Measurements from ENCODE around the gene MIDN. TPM values are rescaled to one million over a fixed set of nuclear protein-coding genes. Genes with fewer than 3 reads are reported as not detected.

MIDN gene
- polyA plus RNA-seq, 1 donor from 2014 or later = 24.8 TPM

DNA sequence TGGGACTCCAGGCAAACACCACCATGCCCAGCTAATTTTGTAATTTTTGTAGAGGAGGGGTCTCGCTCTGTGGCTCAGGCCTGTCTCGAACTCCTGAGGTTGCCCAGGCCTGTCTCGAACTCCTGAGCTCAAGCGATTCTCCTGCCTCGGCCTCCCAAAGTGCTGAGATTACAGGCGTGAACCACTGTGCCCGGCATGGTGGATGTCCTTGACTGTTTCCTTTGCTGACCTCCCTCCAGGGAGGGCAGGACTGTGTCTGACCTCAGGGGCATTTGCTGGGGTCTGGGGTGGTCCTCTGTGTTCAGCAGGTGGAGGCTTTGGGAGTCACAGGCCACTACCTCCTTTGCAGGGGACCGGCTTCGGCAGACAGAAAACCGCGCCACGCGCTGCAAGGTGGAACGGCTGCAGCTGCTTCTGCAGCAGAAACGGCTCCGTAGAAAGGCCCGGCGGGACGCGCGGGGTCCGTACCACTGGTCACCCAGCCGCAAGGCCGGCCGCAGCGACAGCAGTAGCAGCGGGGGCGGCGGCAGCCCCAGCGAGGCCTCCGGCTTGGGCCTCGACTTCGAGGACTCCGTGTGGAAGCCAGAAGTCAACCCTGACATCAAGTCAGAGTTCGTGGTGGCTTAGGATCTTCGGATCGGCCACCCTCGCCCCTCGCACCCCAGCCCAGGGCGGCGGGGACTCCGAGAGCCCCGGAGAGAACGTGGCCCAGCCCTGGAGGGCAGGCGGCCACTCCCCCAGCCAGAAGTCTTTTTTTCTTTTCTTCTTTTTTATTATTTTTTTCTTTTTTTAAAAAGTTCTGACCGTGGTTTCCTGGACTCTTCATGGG, 8.5 kb downstream of the MIDN start:
- TF ChIP-seq EP300 (conservative IDR thresholded peaks at IDR 0.05; ENCODE audit: poor library complexity, severe bottlenecking) = no peak
- peak; percentile 33 for TF ChIP-seq POLR2AphosphoS5 (IDR thresholded peaks at IDR 0.05)
- Histone ChIP-seq H4K20me1 (ENCODE audit: insufficient read depth) (peaks cover 4% of the 10 kb centered on the region), H3K79me2 (replicated peaks; ENCODE audit: insufficient read depth, low read length) (peaks cover 68% of the 10 kb centered on the region)

DNA sequence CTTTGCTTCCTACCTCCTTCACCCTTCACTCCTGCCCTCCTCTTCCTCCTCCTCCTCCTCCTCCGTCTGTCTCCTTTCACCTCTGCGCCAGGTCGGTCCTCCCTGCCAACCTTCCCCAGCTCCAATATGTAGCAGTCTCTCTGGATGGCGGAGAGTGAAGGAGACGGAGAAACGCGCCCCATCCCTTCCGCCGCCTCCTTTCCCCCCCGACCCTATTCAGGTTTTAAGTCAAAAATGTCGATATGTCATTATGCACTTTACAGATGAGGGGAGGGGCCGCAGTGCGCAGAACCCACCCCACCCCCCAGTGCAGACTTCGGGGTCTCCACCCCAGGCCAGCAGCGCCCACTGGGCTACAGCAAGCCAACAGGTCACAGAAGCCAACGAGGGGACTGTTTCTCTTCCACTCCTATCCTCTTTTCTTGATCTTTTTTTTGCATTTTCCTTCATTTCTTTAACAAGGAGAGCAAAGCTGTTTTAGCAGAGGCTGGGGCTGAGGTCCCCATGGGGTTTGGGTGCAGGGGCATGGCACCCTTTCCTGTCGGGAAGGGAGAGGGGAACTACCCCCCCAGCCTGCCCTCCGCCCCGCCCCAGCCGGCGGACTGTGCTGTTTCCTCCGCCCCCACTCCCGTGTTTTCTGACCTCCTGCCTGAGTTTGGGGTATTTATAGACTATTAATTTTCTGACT, 9.2 kb downstream of the MIDN start:
- TF ChIP-seq POLR2AphosphoS5 (IDR thresholded peaks at IDR 0.05) (no peak), TAF1 (IDR thresholded peaks at IDR 0.05; ENCODE audit: low read depth) (no peak), SMC3 (conservative IDR thresholded peaks at IDR 0.05; ENCODE audit: poor library complexity) (no peak), RAD21 (conservative IDR thresholded peaks at IDR 0.05) (no peak)
- TF ChIP-seq, protein P1, sequence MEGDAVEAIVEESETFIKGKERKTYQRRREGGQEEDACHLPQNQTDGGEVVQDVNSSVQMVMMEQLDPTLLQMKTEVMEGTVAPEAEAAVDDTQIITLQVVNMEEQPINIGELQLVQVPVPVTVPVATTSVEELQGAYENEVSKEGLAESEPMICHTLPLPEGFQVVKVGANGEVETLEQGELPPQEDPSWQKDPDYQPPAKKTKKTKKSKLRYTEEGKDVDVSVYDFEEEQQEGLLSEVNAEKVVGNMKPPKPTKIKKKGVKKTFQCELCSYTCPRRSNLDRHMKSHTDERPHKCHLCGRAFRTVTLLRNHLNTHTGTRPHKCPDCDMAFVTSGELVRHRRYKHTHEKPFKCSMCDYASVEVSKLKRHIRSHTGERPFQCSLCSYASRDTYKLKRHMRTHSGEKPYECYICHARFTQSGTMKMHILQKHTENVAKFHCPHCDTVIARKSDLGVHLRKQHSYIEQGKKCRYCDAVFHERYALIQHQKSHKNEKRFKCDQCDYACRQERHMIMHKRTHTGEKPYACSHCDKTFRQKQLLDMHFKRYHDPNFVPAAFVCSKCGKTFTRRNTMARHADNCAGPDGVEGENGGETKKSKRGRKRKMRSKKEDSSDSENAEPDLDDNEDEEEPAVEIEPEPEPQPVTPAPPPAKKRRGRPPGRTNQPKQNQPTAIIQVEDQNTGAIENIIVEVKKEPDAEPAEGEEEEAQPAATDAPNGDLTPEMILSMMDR (IDR thresholded peaks at IDR 0.05; ENCODE audit: poor library complexity, severe bottlenecking) = no peak
- TF ChIP-seq, protein P2, sequence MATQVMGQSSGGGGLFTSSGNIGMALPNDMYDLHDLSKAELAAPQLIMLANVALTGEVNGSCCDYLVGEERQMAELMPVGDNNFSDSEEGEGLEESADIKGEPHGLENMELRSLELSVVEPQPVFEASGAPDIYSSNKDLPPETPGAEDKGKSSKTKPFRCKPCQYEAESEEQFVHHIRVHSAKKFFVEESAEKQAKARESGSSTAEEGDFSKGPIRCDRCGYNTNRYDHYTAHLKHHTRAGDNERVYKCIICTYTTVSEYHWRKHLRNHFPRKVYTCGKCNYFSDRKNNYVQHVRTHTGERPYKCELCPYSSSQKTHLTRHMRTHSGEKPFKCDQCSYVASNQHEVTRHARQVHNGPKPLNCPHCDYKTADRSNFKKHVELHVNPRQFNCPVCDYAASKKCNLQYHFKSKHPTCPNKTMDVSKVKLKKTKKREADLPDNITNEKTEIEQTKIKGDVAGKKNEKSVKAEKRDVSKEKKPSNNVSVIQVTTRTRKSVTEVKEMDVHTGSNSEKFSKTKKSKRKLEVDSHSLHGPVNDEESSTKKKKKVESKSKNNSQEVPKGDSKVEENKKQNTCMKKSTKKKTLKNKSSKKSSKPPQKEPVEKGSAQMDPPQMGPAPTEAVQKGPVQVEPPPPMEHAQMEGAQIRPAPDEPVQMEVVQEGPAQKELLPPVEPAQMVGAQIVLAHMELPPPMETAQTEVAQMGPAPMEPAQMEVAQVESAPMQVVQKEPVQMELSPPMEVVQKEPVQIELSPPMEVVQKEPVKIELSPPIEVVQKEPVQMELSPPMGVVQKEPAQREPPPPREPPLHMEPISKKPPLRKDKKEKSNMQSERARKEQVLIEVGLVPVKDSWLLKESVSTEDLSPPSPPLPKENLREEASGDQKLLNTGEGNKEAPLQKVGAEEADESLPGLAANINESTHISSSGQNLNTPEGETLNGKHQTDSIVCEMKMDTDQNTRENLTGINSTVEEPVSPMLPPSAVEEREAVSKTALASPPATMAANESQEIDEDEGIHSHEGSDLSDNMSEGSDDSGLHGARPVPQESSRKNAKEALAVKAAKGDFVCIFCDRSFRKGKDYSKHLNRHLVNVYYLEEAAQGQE (IDR thresholded peaks at IDR 0.05; ENCODE audit: borderline replicate concordance) = no peak
- Histone ChIP-seq H3K9me3 (ENCODE audit: low read length) (no peaks in the 10 kb centered on the region), H3K4me3 (ENCODE audit: low read length) (no peak overlapping the region), H3K36me3 (ENCODE audit: insufficient read depth, low read length) (no peaks in the 10 kb centered on the region), H3K27ac (ENCODE audit: low read length) (no peak overlapping the region), H3K9me2 (ENCODE audit: insufficient read depth, low read length) (no peaks in the 10 kb centered on the region), H2AFZ (ENCODE audit: low read depth, low read length) (no peak overlapping the region), H3K27me3 (ENCODE audit: insufficient read depth, low read depth, low read length) (no peaks in the 10 kb centered on the region), H3K4me2 (ENCODE audit: low read length) (no peak overlapping the region), H3F3A (ENCODE audit: insufficient read depth, low read length, poor library complexity, severe bottlenecking) (no peaks in the 10 kb centered on the region), H3K79me2 (replicated peaks; ENCODE audit: insufficient read depth, low read length) (peaks cover 61% of the 10 kb centered on the region), H3K9ac (ENCODE audit: low read length) (peak overlapping the region; percentile 31), H4K20me1 (ENCODE audit: insufficient read depth) (peaks cover 4% of the 10 kb centered on the region)

More for the DNA sequence above, 8.5 kb downstream of the MIDN start:
- H2AFZ ChIP-seq (ENCODE audit: low read depth, low read length) = no peak overlapping the region
- H3K9ac ChIP-seq (ENCODE audit: low read length) = no peak overlapping the region
- no peaks in the 10 kb centered on the region for H3K9me2 ChIP-seq (ENCODE audit: insufficient read depth, low read length)
- H3K27me3 ChIP-seq (ENCODE audit: insufficient read depth, low read depth, low read length) = no peaks in the 10 kb centered on the region
- no peak overlapping the region for H3K4me2 ChIP-seq (ENCODE audit: low read length)
- H3K27ac ChIP-seq (ENCODE audit: low read length) = no peak overlapping the region
- no peaks in the 10 kb centered on the region for H3K9me3 ChIP-seq (ENCODE audit: low read length)
- H3K36me3 ChIP-seq (ENCODE audit: insufficient read depth, low read length) = no peaks in the 10 kb centered on the region
- H3F3A ChIP-seq (ENCODE audit: insufficient read depth, low read length, poor library complexity, severe bottlenecking) = no peaks in the 10 kb centered on the region
- no peak overlapping the region for H3K4me3 ChIP-seq (ENCODE audit: low read length)

DNA sequence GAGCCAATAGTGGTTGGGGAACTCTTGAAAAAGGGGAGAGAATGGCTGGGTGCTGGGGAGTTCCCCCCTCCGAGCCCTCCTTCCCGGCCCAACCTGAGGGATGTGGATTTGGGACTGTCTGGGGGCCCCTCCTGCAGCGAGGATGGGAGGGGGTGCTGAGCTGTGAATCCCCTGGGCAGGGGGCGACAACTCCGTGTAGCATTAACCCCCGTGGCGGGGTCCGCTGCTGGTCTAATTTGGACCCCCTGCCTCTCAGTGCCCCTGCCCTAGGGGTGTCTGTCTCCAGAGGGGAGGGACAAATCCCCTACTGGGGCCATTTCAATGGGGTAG, 9.7 kb downstream of the MIDN start:
- TF ChIP-seq POLR2AphosphoS5 (IDR thresholded peaks at IDR 0.05) = peak; percentile 19
- TF ChIP-seq EZH2 (IDR thresholded peaks at IDR 0.05; ENCODE audit: borderline replicate concordance, insufficient read depth, low read length, poor library complexity, severe bottlenecking) = no peak
- Histone ChIP-seq H3K27ac (ENCODE audit: low read length) (no peak overlapping the region), H3K79me2 (replicated peaks; ENCODE audit: insufficient read depth, low read length) (peaks cover 58% of the 10 kb centered on the region), H3F3A (ENCODE audit: insufficient read depth, low read length, poor library complexity, severe bottlenecking) (no peaks in the 10 kb centered on the region), H2AFZ (ENCODE audit: low read depth, low read length) (no peak overlapping the region), H3K9me2 (ENCODE audit: insufficient read depth, low read length) (no peaks in the 10 kb centered on the region), H4K20me1 (ENCODE audit: insufficient read depth) (peaks cover 4% of the 10 kb centered on the region), H3K4me2 (ENCODE audit: low read length) (no peak overlapping the region), H3K9me3 (ENCODE audit: low read length) (no peaks in the 10 kb centered on the region), H3K36me3 (ENCODE audit: insufficient read depth, low read length) (no peaks in the 10 kb centered on the region), H3K9ac (ENCODE audit: low read length) (peak overlapping the region; percentile 31), H3K27me3 (ENCODE audit: insufficient read depth, low read depth, low read length) (no peaks in the 10 kb centered on the region), H3K4me3 (ENCODE audit: low read length) (no peak overlapping the region)
